ENCODE data around the gene SMURF2. TPM values are rescaled to one million over a fixed set of nuclear protein-coding genes. Genes with fewer than 3 reads are reported as not detected.

SMURF2 gene
- polyA plus RNA-seq, 4 donors = 31.0 to 40.4 (median 39.1) TPM

DNA sequence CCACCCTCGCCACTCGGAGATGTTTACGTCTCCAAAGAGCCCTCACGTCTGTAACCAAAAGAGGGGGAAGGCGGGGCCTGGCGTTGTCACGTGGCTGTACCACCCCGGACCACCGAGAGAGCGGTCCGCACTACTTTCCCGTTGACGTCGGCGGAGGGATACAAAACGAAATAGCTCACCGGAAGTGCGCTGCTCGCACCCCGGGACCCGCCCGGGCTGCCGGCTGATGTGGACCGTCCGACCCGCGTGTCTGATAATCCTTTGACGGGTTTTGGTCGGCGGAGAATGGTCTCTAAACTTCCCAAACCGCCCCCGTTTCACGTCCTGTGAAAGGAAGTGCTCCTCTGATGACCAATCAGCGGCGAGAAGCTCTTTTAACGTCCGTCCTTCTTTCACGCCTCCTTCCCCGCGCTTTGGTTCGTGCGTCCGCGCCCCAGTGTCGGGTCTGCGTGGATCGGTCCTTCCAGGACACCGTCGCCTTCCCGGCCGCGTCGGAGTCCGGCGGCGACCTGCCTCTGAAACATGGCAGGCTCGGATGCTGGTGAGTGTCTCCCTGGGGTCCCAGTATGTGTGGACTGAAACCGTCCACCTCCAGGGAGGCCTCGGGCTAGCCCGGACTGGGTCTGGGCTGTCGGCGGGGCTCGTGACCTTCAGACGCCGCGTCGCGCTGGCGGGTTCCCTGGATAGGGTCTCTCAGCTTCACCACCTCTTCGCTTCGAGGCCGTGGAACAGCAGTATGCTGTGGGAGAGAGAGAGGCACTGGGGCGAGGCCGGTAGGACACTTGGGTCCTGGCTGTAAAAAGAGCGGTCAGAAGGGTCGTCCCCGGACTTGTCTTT, 155.3 kb downstream of the SMURF2 start, which contains the start of gene CEP95:
Gene CEP95, plus strand, starts transcription at position 402 of the 837 bp plus-strand sequence. Its CDS starts 121 bp downstream, at position 523.
- DNase-seq (ENCODE audit: low read depth in 4 of 4, low spot score in 3 of 4) = peak; percentile 93 to 97 (median 95)

DNA sequence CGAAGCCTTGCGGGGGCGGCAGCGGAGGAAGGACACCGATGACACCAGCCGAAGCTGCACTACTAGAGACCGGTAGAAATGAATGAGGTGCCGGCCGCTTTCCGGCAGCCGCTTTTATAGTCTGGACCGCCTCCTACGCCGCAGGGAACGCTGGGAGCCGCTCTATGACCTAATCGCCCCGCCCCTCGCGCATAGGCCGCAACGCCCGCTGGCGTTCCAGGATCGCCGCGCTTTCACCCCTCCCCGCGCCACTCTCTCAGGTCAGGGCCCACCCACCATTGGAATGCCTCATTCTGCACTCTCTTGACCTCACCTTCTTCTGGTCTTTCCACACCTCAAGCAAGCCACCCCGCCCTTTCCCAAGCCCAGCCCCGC, 155.9 kb downstream of the SMURF2 start, which contains the start of gene DDX5:
Gene DDX5, minus strand, starts transcription at position 89 of the 375 bp plus-strand sequence. CDS start 170 bp downstream, outside the sequence.
- DNase-seq (ENCODE audit: low read depth in 4 of 4, low spot score in 3 of 4) = peak; percentile 90 to 91 (median 91)

DNA sequence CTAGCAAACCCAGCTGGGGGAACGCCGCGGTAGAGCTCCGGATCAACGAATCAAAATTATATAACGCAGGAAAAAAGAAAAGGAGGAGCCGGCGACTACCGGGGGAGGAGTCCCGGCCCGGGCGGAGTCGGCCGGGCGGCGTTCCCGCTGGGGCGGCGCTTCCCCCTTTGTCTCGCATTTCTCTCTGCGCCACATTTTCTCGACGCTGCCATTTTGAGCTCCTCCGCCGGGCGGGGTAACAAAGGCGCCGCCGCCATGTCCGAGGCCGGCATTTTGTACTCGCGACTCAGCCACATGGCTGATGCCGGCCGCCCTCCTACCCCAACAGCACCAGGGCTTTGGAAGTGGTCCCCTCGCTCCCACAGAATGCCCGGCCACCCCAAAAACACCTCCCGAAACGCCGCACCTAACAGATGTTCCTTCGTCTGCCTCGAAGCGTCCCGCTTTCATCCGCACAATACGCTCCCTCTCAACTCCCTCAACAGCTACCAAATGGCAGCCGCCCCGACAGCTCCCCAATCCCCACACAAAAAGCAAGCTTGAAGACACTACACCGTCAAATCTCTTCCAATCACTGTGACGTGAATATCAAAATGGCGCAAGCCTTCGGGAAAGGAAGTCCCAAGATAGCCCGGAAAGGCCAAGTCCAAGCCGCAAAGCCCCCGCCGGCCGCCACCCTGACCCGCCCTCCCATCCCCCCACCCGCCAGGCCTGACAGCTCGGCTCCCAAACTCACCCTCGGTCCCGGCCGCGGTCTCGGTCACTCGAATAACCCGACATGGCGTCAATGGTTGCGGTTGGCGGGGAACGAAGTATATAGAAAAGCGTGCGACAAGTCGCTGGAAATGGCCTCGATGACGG, 156.5 kb downstream of the SMURF2 start:
- peak; percentile 87 to 89 (median 88) for DNase-seq (ENCODE audit: low read depth in 4 of 4, low spot score in 3 of 4)

DNA sequence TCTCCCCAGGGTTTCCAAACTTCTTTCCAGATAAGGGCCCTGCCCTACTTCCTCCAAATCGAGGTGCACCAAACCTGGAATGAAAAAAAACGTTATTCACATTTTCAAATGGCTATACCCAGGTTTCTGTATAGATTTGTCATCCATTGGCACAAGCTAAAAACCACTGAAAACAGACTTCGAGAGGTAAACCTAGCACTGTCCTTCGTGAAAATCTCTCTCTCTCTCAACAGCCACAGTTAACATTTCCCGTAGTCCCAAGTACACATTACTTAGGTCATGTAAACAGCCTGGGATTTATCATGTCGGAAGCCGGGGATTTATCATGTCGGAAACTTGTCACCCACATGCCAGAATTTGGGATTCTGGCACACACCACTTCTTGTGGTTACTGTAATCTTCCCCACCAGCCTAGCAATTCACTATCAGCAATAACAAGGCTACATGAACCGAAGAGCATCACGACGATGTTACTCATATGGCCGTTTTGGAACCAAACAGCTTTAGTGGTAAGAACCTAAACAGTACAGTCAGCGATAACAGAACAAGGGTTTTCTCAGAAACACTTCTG, 157.3 kb downstream of the SMURF2 start:
- DNase-seq (ENCODE audit: low read depth in 4 of 4, low spot score in 3 of 4) = peak in 2 of 4 donors; percentile 22 to 28

DNA sequence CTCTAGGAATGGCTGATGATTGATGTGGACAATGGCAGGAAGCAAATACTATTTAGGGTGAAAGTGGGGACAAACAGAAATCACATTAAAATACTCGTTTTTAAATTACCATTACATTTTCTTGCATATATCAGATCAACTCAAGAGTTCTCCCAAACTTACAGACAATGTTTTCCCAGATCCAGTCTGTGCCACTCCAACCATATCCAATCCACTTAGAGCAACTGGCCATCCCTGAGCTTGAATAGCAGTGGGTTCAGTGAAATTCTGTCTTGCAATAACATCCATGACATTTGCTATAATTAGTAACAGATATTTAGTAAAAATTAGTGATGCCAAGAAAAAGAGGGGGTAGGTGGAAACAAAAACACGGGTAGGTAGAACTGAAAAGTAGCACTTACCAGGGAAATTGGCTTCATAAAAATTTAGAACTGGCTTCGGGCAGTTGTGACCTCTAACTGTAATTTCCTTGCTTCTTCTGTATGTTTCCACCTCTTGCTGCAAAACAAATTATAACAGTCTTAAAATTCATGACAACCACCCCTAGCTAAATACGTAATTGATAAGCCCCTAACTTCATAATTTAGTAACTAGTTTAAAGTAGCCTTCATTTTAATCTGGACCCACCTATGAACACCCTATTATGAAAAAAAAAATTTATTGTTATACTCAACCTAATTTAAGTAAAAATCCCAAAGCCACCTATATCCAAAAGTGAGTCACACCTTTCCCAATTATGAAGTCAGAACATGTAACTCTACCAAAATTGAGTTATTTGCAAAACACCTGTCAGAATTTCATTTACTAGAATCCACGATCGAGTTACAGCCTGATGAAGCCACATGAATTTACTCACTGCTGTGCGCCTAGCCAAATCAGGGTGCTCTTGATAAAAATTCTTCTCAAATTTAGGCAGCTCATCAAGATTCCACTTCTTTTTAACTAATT, 158.0 kb downstream of the SMURF2 start:
- DNase-seq (ENCODE audit: low read depth in 4 of 4, low spot score in 3 of 4) = no peak

DNA sequence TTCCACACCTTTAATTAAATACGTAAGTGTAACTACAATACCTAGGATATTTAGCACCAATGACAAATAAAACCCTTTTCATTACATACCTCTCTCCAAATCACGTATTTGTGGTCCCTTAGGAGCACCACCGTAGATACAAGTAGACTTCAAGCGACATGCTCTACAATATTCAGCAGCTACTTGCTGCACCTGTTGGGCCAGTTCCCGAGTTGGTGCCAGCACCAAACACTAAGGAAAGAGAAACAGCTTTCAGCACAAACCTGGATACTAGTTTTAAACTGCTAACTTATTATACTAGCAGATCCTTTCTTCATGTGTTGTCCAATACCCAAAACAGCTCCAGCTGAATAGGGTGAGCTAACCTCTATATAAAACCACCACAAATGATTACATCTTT, 158.8 kb downstream of the SMURF2 start:
- DNase-seq (ENCODE audit: low read depth in 4 of 4, low spot score in 3 of 4) = no peak

DNA sequence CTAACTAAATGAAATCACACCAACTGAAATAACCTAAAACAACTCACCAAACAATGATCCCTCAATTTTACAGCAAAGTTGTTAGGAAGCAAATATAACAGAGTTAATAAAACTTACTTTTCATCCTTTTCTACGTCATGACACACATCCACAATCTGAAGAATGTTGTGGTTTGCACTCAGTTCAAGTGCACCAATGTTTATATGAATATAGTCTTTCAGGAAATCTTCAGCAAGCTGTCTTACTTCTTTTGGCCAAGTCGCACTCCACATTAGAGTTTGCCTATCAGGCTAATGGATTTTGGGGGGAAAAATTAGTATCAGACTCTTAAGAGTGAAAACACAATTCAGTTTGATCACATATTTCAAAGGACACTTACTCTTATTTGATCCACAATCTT, 159.3 kb downstream of the SMURF2 start:
- no peak for DNase-seq (ENCODE audit: low read depth in 4 of 4, low spot score in 3 of 4)

DNA sequence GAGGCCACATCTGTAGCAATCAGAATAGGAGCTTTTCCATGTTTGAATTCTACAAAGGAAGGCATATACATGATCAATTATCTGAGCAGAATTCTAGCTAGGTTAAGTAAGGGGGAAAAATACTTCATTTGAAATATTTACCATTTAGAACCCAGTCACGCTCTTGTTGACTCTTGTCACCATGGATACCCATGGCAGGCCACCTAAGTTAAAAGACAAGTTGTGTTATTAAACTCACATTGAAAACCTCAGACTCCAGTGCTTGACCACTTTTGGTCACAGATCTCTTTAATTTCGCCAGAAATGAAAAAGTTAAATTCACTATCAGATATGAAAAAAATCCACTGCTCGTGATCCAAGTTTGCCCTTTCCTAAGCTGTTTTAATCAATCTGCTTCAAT, 160.1 kb downstream of the SMURF2 start:
- DNase-seq (ENCODE audit: low read depth in 4 of 4, low spot score in 3 of 4) = no peak

DNA sequence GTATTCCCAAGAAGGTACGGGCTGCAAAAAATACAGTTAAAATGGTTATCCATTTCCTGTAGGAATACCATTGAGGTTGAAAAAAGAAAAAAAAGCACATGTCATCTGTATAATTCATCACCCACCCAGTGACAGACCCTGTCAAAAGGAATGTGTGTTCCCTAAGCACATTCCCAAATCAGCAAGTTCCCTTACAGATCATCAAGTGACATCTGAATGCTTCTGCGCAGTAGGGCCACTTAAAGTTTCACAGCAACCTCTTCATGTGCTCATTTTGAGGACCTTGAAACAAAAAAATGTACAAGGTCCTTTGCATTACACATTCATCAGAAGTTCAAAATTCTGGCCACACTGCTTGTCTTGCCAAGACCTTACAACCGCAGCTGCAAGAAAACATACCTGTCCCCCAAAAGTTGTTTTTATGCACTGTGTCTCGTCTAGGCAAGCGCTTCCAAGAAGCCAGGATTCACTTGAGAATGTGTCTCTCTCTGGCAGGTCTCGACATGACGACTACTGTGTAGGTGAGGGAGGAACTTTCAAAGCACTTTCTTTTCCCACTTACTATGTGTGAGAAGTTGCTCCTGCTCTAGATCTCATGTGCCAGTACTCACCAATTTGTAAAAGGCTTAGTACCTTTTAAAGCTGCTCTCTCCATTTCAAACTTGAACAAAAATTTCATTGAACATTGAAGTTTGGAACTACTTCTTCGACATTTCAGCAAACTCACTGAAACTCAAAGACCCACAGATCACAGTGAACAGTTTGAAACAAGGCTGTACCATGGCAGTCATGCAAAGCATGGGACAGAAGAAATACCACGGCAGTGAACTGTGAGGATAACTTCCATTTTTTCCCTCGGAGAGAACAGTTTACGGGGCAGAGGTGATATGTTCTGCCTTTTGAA, 161.0 kb downstream of the SMURF2 start:
- no peak for DNase-seq (ENCODE audit: low read depth in 4 of 4, low spot score in 3 of 4)

DNA sequence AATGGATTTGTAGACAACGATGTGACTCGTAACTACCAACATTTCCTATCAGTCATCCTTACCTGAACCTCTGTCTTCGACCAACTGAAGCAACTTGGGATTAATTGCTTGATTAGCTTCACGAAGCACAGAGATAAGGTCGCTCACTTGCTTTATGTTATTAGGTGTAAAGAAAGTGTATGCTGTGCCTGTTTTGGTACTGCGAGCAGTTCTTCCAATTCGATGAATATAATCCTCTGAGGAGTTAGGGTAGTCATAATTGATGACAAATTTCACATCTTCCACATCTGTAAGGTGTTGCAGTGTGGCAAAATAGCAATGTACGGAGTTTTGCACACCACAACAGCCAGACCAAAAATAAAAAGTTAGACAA, 161.6 kb downstream of the SMURF2 start:
- no peak for DNase-seq (ENCODE audit: low read depth in 4 of 4, low spot score in 3 of 4)

DNA sequence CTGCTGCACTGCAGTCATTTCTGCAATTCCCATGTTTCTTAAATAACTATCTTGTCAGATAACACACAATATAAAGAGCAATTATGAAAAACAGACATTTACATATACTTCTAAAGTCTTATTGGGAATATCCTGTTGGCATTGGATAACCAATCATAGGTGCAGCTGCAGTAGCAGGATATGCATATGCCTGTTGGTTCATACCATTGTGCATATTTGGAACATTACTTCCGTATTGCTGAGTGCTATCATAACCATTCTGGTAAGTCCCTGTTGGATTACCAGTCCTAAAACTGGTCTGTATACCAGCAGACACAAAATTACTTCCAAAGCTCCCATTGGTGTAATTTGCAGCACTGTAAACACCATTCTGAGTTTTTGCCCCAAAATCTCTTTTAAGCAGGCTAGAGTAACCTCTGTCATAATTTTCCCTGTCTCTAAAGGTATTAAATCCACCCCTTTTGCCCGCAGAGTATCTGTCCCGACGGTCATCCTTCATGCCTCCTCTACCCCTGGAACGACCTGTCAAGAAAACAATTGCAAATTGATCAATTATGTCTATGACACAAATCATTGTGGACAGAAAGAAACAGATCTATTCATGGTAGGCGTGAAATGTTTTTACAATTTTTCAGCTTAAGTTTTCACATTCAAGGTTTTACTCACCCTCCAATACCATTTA, 162.2 kb downstream of the SMURF2 start:
- DNase-seq (ENCODE audit: low read depth in 4 of 4, low spot score in 3 of 4) = no peak

DNA sequence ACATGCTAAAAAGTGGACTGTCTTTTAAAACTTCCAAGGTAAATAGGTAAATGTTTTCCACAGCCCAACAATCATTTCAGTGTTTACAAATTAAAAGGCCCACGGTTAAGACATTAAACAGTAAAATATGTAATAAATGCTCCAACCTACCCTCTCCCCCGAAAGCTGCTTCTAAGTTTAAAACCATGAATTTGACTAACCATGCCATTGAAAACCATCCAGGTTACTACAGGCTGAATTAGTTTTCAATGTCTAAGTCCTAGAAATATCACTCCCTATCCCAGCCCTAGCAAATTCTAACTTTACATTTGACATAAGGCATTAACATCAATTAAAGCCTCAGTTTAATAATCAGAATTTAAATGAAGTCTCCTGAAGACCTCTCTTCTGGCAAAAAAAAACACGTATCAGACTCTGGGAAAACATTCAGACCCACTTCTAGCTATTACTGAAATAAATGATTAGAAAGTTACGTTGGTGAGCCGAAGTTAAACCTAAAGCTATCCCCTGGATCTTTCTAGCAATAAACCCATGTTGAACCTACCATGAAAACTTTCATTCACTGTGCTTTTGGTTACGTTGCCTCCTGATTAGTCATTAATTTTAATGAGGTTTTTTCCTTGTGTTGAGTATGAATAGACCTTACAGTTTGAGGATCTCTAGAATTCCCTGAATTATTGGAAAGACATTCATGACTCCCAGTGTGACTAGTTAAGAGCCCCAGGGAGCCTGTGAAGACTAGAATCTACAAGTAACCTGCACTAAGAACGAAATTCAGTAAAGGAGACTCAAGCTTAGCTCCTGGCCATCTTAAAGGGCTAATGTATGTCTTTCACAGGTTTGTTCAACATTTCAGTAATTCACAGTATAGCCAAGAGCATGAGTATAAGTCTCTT, 163.6 kb downstream of the SMURF2 start:
- no peak for DNase-seq (ENCODE audit: low read depth in 4 of 4, low spot score in 3 of 4)

DNA sequence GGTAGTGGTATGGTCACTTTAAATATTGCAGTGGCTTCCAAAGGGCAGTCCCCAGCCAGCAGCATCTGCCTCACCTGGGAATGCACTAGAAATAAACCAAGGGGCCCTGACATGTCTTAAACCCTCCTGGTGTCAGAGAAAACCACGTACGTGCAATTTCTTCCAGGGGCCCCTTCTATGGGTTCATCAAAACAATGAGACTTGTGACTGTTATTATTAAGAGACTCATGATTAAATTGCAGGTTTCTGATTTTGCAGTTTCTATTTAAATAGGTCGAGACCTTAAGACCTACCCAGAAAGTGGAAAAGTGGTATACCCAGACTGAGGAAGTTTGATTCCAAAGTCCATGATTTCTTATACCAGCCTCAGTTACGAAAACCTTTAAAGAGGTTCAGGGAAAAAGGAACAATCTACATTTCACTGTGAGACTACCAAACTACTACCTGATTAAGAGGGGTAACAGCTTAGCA, 164.5 kb downstream of the SMURF2 start:
- no peak for DNase-seq (ENCODE audit: low read depth in 4 of 4, low spot score in 3 of 4)

DNA sequence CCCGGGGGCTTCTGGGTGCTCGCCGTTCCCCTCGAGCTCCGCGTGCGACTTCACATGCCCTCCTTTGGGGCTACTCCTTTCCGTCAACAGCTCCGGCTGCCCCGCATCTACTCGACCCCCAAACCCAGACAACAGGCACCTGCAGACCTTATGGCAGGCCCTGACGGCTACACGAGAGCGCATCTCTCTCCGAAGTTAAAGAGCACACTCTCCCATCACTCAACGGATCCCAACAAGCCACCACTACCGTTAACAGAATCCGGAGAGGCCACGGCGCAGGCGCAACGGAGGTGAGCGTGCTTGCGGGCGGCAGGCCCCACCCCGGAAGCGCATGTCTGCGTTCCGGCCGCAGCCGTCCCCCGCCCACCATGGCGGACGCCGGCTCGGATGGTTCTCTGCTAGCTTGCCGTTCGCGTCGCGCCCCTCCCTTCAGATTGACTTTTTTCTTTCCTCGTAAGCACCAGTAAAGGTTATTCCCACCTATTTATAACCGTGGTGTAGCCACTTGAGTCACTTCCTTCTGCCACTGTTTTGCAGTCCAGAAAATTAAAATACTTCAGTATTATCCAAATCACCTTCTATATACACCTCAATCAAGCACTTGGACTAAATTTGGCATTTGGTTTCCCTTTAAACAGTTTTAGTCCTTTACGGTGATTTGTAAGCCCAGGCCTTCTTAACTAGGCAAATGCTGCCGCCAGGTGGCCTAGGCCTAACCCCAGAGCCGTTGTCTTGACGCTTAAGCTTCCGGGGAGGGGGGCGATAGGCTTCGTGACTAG, 165.1 kb downstream of the SMURF2 start, which contains the start of gene POLG2:
Gene POLG2, minus strand, starts transcription at position 269 of the 779 bp plus-strand sequence. Its CDS starts 86 bp downstream, at position 183.
- peak in 3 of 4 donors; percentile 77 to 84 (median 81) for DNase-seq (ENCODE audit: low read depth in 4 of 4, low spot score in 3 of 4)

DNA sequence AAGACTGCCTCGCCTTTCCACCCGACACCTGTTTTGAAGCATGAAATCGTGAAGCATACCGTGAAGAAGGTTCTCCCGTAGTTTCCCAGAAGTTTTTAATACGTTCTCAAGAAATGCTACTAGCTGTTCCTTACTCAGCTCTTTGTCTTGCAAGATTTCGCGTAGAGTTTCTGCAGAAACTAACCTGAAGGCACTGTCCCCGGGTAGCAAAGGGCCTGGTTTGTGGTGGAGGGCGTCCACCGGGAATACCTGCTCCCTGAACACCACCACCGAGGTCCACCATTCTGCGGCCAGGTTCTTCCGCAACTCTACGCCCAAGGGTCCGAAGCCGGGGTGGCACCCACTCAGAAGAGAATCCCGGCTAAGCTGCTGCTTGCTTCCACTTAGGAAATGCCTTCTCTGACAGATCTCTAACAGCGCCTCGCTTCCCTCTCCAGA, 165.7 kb downstream of the SMURF2 start:
- no peak for DNase-seq (ENCODE audit: low read depth in 4 of 4, low spot score in 3 of 4)
